Uterus (tissue), 2 donors: ENCODE data around the gene SUFU.

Source experiments
- CTCF ChIP-seq, 4 experiments: fragments of 200-600 bp in 2 of 4; fragments of 450-650 bp in 2 of 4; sonication (generic) in 2 of 4; IDR thresholded peaks; one replicate each; pipeline ENCODE4 v1.5.1; 2016 to 2019; ENCODE audit warnings: antibody characterized with exemption in 4 of 4, mild to moderate bottlenecking in 2 of 4, moderate library complexity in 1 of 4
- POLR2A ChIP-seq, 2 donors: fragments of 450-650 bp; IDR thresholded peaks; one replicate each; pipeline ENCODE4 v1.6.1; 2016; ENCODE audit warnings: antibody characterized with exemption in 2 of 2, mild to moderate bottlenecking in 1 of 2, moderate library complexity in 1 of 2

DNA sequence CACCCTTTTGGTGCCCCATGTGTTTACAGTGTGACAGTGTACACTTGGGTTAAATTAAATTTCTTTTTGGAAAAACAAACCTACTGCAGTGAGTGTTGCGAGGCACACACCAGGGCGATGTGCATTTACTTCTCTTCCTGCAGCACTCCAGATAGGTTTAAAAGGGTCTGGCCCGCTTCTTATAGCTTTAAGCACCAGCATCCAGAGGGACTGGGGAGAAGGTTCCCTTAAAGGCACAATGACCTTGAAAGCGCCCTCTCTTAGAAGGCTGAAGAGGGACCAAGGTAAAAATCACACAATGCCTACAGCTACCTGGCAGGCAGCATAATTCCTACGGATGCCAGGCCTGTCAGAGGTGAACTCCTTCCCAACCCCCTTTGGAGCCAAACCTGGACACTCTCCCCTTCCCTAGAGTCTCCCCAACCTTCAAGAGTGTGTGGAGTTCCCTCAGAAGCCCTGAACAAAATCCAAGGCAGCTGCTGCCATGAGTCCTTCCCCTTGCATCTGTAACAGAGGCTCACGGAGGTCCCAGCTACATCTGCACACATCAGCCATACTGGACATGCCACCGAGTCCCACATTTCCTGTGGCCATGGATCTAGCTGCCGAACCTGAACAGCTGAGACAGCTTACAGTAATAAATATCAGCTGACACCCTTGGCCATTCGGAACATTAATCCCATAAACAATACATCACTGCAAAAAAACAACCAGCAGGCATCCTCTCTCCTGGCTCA, 173.7 kb downstream of the SUFU start:
- TF ChIP-seq CTCF (IDR thresholded peaks at IDR 0.05) (no peak), POLR2A (IDR thresholded peaks at IDR 0.05) (no peak)
